Measurements from ENCODE around the gene SPEG. TPM values are rescaled to one million over a fixed set of nuclear protein-coding genes. Genes with fewer than 3 reads are reported as not detected.

The SPEG gene
- total RNA-seq, 4 donors from 2014 or later, result 3.2 to 49.5 (median 10.2) TPM

GRCh38 chr2:219488149-219488843, 53.7 kb downstream of the SPEG start:
- Histone ChIP-seq H3K4me1 (peaks cover 0 to 13% (median 9%) of the 10 kb centered on the region in 4 donors), H3K36me3 (no peaks in the 10 kb centered on the region), H3K27me3 (peaks cover 0 to 21% of the 10 kb centered on the region in 2 donors), H3K9me3 (no peaks in the 10 kb centered on the region), H3K4me3 (no peak overlapping the region), H3K27ac (no peak overlapping the region)
- DNase-seq, result no peak
- no peak for TF ChIP-seq POLR2A (IDR thresholded peaks at IDR 0.05)
- TF ChIP-seq, protein P1, sequence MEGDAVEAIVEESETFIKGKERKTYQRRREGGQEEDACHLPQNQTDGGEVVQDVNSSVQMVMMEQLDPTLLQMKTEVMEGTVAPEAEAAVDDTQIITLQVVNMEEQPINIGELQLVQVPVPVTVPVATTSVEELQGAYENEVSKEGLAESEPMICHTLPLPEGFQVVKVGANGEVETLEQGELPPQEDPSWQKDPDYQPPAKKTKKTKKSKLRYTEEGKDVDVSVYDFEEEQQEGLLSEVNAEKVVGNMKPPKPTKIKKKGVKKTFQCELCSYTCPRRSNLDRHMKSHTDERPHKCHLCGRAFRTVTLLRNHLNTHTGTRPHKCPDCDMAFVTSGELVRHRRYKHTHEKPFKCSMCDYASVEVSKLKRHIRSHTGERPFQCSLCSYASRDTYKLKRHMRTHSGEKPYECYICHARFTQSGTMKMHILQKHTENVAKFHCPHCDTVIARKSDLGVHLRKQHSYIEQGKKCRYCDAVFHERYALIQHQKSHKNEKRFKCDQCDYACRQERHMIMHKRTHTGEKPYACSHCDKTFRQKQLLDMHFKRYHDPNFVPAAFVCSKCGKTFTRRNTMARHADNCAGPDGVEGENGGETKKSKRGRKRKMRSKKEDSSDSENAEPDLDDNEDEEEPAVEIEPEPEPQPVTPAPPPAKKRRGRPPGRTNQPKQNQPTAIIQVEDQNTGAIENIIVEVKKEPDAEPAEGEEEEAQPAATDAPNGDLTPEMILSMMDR (IDR thresholded peaks at IDR 0.05), result no peak

GRCh38 chr2:219488844-219489194, 54.2 kb downstream of the SPEG start:
- H3K9me3 ChIP-seq, result no peaks in the 10 kb centered on the region
- peaks cover 0 to 12% (median 9%) of the 10 kb centered on the region in 4 donors for H3K4me1 ChIP-seq
- peaks cover 0 to 17% of the 10 kb centered on the region in 2 donors for H3K27me3 ChIP-seq
- TF ChIP-seq, protein P1 (IDR thresholded peaks at IDR 0.05), result no peak
- no peak for TF ChIP-seq POLR2A (IDR thresholded peaks at IDR 0.05)
- DNase-seq, result no peak
- no peak overlapping the region for H3K4me3 ChIP-seq
- no peaks in the 10 kb centered on the region for H3K36me3 ChIP-seq
- H3K27ac ChIP-seq, result no peak overlapping the region

- Histone ChIP-seq H3K27me3 (peaks cover 0 to 12% of the 10 kb centered on the region in 2 donors), H3K36me3 (no peaks in the 10 kb centered on the region), H3K4me3 (no peak overlapping the region), H3K9me3 (no peaks in the 10 kb centered on the region), H3K27ac (no peak overlapping the region), H3K4me1 (peaks cover 0 to 7% (median 6%) of the 10 kb centered on the region in 4 donors)
- TF ChIP-seq, protein P1 (IDR thresholded peaks at IDR 0.05), result no peak
- TF ChIP-seq POLR2A (IDR thresholded peaks at IDR 0.05), result no peak
- no peak for DNase-seq
Observed at GRCh38 chr2:219489315-219489714, 54.7 kb downstream of the SPEG start.

GRCh38 chr2:219490186-219490585, 55.5 kb downstream of the SPEG start:
- TF ChIP-seq, protein P1 (IDR thresholded peaks at IDR 0.05), result no peak
- TF ChIP-seq POLR2A (IDR thresholded peaks at IDR 0.05), result no peak
- Histone ChIP-seq H3K36me3 (no peaks in the 10 kb centered on the region), H3K4me1 (no peaks in the 10 kb centered on the region), H3K4me3 (no peak overlapping the region), H3K9me3 (no peaks in the 10 kb centered on the region), H3K27ac (no peak overlapping the region), H3K27me3 (peaks cover 0 to 4% of the 10 kb centered on the region in 2 donors)
- no peak for DNase-seq

DNA sequence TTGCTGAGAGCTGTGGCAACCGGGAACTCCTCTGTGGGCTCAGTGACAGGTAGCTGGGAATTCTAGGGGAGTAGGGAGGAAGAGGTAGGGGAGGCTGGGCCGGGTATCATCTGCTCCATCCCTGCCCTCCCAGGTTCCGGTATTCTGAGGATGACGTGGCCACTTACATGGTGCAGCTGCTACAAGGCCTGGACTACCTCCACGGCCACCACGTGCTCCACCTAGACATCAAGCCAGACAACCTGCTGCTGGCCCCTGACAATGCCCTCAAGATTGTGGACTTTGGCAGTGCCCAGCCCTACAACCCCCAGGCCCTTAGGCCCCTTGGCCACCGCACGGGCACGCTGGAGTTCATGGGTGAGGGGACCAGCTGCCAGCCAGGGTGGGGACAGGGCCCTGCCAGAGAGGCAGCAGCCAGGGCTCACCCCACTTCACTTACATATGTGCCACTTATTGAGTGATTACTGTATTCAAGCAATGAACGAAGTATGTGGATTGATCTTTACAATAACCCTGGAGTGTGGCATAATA, 56.0 kb downstream of the SPEG start:
- Histone ChIP-seq H3K4me3 (no peak overlapping the region), H3K27ac (no peak overlapping the region), H3K36me3 (no peaks in the 10 kb centered on the region), H3K9me3 (no peaks in the 10 kb centered on the region), H3K4me1 (no peaks in the 10 kb centered on the region), H3K27me3 (no peaks in the 10 kb centered on the region)
- no peak for DNase-seq
- TF ChIP-seq, protein P1 (IDR thresholded peaks at IDR 0.05), result no peak
- TF ChIP-seq POLR2A (IDR thresholded peaks at IDR 0.05), result no peak

Data from Peyer's patch (tissue), 4 donors.